Fibroblast of the aortic adventitia (primary cell): ENCODE data around the gene LTN1. TPM values are rescaled to one million over a fixed set of nuclear protein-coding genes. Genes with fewer than 3 reads are reported as not detected.

Experiments
- DNase-seq: peaks from one replicate; pipeline ENCODE4 v3.0.0-alpha.2; 2010; ENCODE audit warnings: low read depth
- H3K4me3 ChIP-seq: 2 replicates; pipeline ENCODE4 v1.5.1; 2011; ENCODE audit warnings: low read depth, mild to moderate bottlenecking, control low read depth, low read length, moderate library complexity
- total RNA-seq: library from RNA; depleted of rRNA; stranded (reverse); fragments of >200 nt; gene quantifications from 2 replicates; pipeline ENCODE4 v1.2.3, GENCODE V29; 2012; ENCODE audit warnings: low replicate concordance
- TF ChIP-seq, protein P1 (sequence below): IDR thresholded peaks from 2 replicates; pipeline ENCODE4 v1.5.1; 2011; ENCODE audit warnings: mild to moderate bottlenecking, low read length, control low read depth, inconsistent platforms; ENCODE audit not compliant: insufficient read depth

Gene LTN1
- total RNA-seq, 1 donor, result 35.2 TPM

DNA sequence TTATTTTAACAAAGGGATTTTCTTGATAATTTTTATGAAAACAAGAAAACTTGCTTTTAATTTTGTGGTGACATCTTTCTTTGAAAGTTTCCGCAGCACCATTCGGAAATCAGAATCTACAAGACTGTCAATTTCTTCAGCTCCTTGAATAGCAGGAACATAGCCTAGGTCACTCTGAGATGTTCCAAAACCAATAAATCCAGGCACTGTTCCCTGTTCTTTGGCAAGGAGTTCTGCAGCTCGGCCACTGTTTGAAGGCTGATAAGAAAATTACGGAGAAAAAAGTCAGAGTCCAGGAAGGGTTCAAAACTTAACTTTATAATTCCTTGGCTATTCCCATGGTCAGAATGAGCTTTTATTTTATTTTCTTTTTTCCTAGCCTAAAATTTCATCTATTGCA is 6.0 kb downstream of the LTN1 start:
- TF ChIP-seq, protein P1, sequence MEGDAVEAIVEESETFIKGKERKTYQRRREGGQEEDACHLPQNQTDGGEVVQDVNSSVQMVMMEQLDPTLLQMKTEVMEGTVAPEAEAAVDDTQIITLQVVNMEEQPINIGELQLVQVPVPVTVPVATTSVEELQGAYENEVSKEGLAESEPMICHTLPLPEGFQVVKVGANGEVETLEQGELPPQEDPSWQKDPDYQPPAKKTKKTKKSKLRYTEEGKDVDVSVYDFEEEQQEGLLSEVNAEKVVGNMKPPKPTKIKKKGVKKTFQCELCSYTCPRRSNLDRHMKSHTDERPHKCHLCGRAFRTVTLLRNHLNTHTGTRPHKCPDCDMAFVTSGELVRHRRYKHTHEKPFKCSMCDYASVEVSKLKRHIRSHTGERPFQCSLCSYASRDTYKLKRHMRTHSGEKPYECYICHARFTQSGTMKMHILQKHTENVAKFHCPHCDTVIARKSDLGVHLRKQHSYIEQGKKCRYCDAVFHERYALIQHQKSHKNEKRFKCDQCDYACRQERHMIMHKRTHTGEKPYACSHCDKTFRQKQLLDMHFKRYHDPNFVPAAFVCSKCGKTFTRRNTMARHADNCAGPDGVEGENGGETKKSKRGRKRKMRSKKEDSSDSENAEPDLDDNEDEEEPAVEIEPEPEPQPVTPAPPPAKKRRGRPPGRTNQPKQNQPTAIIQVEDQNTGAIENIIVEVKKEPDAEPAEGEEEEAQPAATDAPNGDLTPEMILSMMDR, result no peak
- no peak overlapping the region for H3K4me3 ChIP-seq
- no peak for DNase-seq

DNA sequence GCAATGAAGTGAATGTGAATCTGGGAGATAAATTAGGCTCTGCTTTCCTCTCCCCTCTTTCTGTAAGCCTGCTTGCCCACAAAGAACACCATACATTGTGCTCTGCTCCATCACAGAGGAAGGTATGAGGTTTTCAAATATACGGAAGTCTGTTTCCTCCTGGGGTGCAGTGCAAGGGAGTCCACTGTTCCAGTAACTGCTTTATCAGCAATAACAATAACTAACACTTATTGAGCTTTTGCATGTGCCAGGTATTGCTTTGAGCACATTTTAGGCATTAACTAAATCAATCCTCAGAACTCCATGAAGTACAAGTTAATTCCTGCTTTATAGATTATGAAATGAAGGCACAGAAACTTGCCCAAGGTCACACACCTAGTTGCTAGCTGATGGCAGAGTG is 10.0 kb downstream of the LTN1 start:
- H3K4me3 ChIP-seq, result no peak overlapping the region
- TF ChIP-seq, protein P1, result no peak
- DNase-seq, result no peak

DNA sequence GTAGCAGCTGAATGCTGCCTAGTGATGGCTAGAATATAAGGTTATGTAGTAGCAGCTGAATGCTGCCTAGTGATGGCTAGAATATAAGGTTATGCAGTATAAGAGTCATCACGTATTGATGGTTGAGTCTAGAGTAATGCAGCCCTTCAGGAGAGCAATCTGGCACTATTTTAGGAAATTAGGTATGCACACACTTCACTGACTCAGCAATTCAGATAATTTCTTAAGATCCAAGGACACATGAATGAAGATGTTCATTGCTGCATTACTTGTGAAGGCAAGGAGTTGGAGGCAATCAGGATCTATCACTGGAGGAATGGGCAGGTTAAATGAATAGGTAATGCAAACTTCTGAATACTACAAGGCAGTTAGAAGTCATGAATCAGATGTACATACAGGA is 13.6 kb downstream of the LTN1 start:
- TF ChIP-seq, protein P1, result no peak
- H3K4me3 ChIP-seq, result no peak overlapping the region
- DNase-seq, result no peak

DNA sequence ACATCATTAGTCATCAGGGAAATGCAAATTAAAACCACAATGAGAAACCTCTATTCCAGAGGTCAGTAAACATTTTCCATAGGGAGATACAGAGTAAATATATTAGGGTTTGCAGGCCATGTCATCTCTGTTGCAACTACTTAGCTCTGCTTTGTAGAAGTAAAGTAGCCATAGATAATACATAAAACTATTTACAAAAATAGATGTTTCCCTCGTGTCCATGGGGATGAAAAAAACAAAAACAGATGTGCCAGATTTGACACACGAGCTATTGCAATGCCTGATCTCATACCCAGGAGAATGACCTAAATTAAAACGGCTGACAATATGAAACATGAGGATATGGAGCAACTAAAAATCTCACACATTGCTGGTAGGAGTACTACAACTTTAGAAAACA is 17.3 kb downstream of the LTN1 start:
- H3K4me3 ChIP-seq, result no peak overlapping the region
- peak; percentile 18 for DNase-seq
- TF ChIP-seq, protein P1, result no peak

DNA sequence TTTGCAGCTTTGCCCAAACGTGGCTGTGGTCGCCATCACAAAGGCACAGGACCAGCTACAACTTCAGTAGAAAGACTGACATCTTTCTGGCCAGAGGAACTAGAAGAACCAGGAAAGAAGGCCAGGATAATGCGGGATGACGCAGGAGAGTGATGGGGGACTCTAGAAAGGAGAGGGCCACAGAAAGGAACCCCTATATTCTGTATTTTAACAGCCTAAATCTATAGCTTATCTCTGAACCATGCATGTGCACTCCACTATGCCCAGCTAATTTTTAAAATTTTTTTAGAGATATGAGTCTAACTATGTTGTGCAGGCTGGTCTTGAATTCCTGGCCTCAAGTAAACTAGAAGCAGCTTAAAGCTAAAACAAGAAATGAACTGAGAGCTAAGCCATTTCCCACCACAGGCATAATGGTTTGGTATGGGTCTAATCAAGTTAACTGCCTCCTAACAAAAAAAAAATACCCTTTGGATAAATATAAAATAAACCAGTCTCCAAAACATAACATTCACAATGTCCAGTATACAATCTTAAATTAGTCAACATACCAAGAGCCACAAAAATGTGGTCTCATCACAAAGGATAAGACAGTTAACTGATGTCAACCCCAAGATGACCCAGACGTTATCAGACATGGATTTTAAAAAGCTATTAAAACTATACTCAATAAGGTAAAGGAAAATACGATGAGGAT is 18.0 kb downstream of the LTN1 start:
- no peak overlapping the region for H3K4me3 ChIP-seq
- TF ChIP-seq, protein P1, result no peak
- no peak for DNase-seq

DNA sequence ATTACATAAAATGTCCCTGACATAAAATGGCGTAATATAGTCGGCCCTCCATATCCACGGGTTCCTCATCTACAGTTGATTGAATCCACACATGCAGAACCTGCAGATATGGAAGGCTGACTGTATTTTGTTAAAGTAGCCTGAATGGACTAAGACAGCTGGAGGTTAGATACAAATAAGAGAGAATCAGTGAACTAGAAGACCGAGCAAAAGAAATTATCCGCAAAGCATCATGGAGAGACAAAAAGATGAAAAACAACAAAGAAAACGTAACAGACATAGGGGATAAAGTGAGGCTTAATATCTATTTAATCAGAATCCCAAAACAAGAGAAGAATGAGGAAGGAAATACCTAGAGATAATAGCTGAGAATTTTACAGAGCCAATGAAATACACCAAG is 20.3 kb downstream of the LTN1 start:
- H3K4me3 ChIP-seq, result no peak overlapping the region
- TF ChIP-seq, protein P1, result no peak
- no peak for DNase-seq

DNA sequence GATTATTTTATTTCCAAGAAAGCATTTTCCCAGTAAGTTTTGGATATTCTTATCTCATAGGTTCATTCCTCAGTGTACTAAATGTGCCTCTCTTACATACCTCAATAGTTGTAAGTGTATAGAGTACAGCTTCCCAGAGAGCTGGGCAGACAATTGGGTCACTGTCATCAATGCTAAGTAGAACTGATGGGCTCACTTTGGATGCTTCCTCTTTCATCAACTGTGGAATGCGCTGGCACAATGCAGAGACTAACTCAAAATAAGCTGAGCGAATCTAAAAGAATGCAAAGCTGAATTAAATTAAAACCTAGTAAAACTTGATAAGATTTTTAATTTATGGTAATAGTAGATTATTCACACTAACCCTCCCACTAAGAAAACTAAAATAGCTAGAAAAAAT is 21.5 kb downstream of the LTN1 start:
- TF ChIP-seq, protein P1, result no peak
- peak; percentile 10 for DNase-seq
- H3K4me3 ChIP-seq, result no peak overlapping the region
